Hematopoietic multipotent progenitor cell treated with erythropoietin and hydrocortisone succinate and interleukin-3 and kit ligand, for 15 days (in vitro differentiated cells): Measurements from ENCODE around the gene C1orf116.
A peak's percentile ranks its signal among the peaks of the same experiment; 100 is the strongest.
"Not testable (repeated sequence)": the region's sequence is repeated elsewhere in the genome, so short reads cannot be mapped to it uniquely, and the experiment has no call there.

ENCODE experiments used
- DNase-seq: peaks from one replicate; pipeline ENCODE4 v3.0.0-alpha.2; 2015; ENCODE audit warnings: low spot score

C1orf116 gene

GRCh38 chr1:207058878-207059867 is 26.6 kb upstream of the C1orf116 start:
- no peak for DNase-seq

- DNase-seq, result no peak
Observed at GRCh38 chr1:207058252-207058651, 25.7 kb upstream of the C1orf116 start.

GRCh38 chr1:207056673-207057072 is 24.1 kb upstream of the C1orf116 start:
- no peak for DNase-seq

- DNase-seq, result no peak
Observed at GRCh38 chr1:207055386-207056001, 22.9 kb upstream of the C1orf116 start.

GRCh38 chr1:207054491-207054890 is 21.9 kb upstream of the C1orf116 start:
- DNase-seq, result no peak

GRCh38 chr1:207052911-207053769 is 20.6 kb upstream of the C1orf116 start, which contains the start of gene PFKFB2:
Gene PFKFB2 (plus strand): TSS chr1:207053275. CDS start chr1:207054718, 1,443 bp downstream.
- DNase-seq, result peak; percentile 96

- DNase-seq, result peak; percentile 41
Observed at GRCh38 chr1:207051191-207051943, 18.8 kb upstream of the C1orf116 start, which contains the start of gene YOD1. Gene YOD1 (minus strand): TSS chr1:207051208. CDS start chr1:207051030, 178 bp downstream.

GRCh38 chr1:207050480-207051190 is 18.1 kb upstream of the C1orf116 start:
- DNase-seq, result peak; percentile 95

GRCh38 chr1:207049974-207050391 is 17.4 kb upstream of the C1orf116 start:
- DNase-seq, result peak; percentile 84

GRCh38 chr1:207049514-207049913 is 17.0 kb upstream of the C1orf116 start:
- DNase-seq, result no peak

- no peak for DNase-seq
Observed at GRCh38 chr1:207049054-207049453, 16.5 kb upstream of the C1orf116 start.

GRCh38 chr1:207048041-207048440 is 15.5 kb upstream of the C1orf116 start:
- no peak for DNase-seq

GRCh38 chr1:207047505-207047904 is 14.9 kb upstream of the C1orf116 start:
- peak; percentile 39 for DNase-seq

GRCh38 chr1:207045453-207045852 is 12.9 kb upstream of the C1orf116 start:
- DNase-seq, result no peak

GRCh38 chr1:207041397-207041796 is 8.8 kb upstream of the C1orf116 start:
- DNase-seq, result not testable (repeated sequence)

GRCh38 chr1:207040181-207040533 is 7.6 kb upstream of the C1orf116 start:
- no peak for DNase-seq

GRCh38 chr1:207039380-207040180 is 7.0 kb upstream of the C1orf116 start:
- no peak for DNase-seq

GRCh38 chr1:207036865-207037264 is 4.3 kb upstream of the C1orf116 start:
- no peak for DNase-seq

GRCh38 chr1:207035877-207036551 is 3.5 kb upstream of the C1orf116 start:
- DNase-seq, result no peak
